Measurements from ENCODE around the gene PLCG1.
"Not testable (repeated sequence)": the region's sequence is repeated elsewhere in the genome, so short reads cannot be mapped to it uniquely, and the experiment has no call there.

The PLCG1 gene

GRCh38 chr20:41124451-41125094, 12.8 kb upstream of the PLCG1 start:
- no peak for DNase-seq (ENCODE audit: low read depth)

GRCh38 chr20:41125530-41126457, 11.5 kb upstream of the PLCG1 start:
- DNase-seq (ENCODE audit: low read depth): no peak

- no peak for DNase-seq (ENCODE audit: low read depth)
Measured at GRCh38 chr20:41126719-41127118, 10.6 kb upstream of the PLCG1 start.

- DNase-seq (ENCODE audit: low read depth): not testable (repeated sequence)
Measured at GRCh38 chr20:41128317-41128716, 9.0 kb upstream of the PLCG1 start.

- DNase-seq (ENCODE audit: low read depth): no peak
Measured at GRCh38 chr20:41131594-41132387, 5.6 kb upstream of the PLCG1 start.

- not testable (repeated sequence) for DNase-seq (ENCODE audit: low read depth)
Measured at GRCh38 chr20:41132388-41132775, 5.0 kb upstream of the PLCG1 start.

- DNase-seq (ENCODE audit: low read depth): no peak
Measured at GRCh38 chr20:41133709-41134361, 3.5 kb upstream of the PLCG1 start.

GRCh38 chr20:41134362-41135186, 2.8 kb upstream of the PLCG1 start:
- no peak for DNase-seq (ENCODE audit: low read depth)

- no peak for DNase-seq (ENCODE audit: low read depth)
Measured at GRCh38 chr20:41135187-41135887, 2.0 kb upstream of the PLCG1 start.

GRCh38 chr20:41135888-41136679, 1.3 kb upstream of the PLCG1 start:
- DNase-seq (ENCODE audit: low read depth): no peak

GRCh38 chr20:41137614-41138474, 501 bp downstream of the PLCG1 start:
- no peak for DNase-seq (ENCODE audit: low read depth)

GRCh38 chr20:41138475-41139226, 1.3 kb downstream of the PLCG1 start:
- no peak for DNase-seq (ENCODE audit: low read depth)

GRCh38 chr20:41139227-41140093, 2.1 kb downstream of the PLCG1 start:
- no peak for DNase-seq (ENCODE audit: low read depth)

- DNase-seq (ENCODE audit: low read depth): no peak
Measured at GRCh38 chr20:41140226-41141133, 3.1 kb downstream of the PLCG1 start.

- DNase-seq (ENCODE audit: low read depth): no peak
Measured at GRCh38 chr20:41141153-41141815, 3.9 kb downstream of the PLCG1 start.
